Left lung (tissue), 10 donors: Measurements from ENCODE around the gene UPF2. TPM values are rescaled to one million over a fixed set of nuclear protein-coding genes. Genes with fewer than 3 reads are reported as not detected.
A peak's percentile ranks its signal among the peaks of the same experiment; 100 is the strongest.

Source experiments
- ATAC-seq: fragments of 200-7000 bp; cut with Tn5 transposase; one replicate; pipeline ENCODE4 v1.9.1; 2020; ENCODE audit warnings: moderate library complexity
- DNase-seq, 4 donors: peaks; one replicate each; pipeline ENCODE4 v3.0.0-alpha.2; 2013 to 2020
- H3K27ac ChIP-seq, 2 donors: fragments of 200-600 bp; sonication (generic) in 1 of 2; one replicate each; pipeline versions ENCODE4 v1.5.0 to v1.8.0; 2020 to 2021
- H3K27me3 ChIP-seq, 2 donors: fragments of 200-600 bp; sonication (generic) in 1 of 2; one replicate each; pipeline versions ENCODE4 v1.5.0 to v1.8.0; 2020 to 2021
- H3K36me3 ChIP-seq, 2 donors: fragments of 200-600 bp; sonication (generic) in 1 of 2; one replicate each; pipeline versions ENCODE4 v1.5.0 to v1.8.0; 2020 to 2021
- H3K4me1 ChIP-seq, 2 donors: fragments of 200-600 bp; one replicate each; pipeline ENCODE4 v1.8.0; 2021
- H3K4me3 ChIP-seq, 2 donors: fragments of 200-600 bp; sonication (generic) in 1 of 2; one replicate each; pipeline versions ENCODE4 v1.5.0 to v1.8.0; 2020 to 2021; ENCODE audit warnings: mild to moderate bottlenecking in 1 of 2
- H3K9me3 ChIP-seq, 2 donors: fragments of 200-600 bp; sonication (generic) in 1 of 2; one replicate each; pipeline versions ENCODE4 v1.5.0 to v1.8.0; 2020 to 2021
- intact Hi-C, 2 donors: fragments of 100-400 bp; cut with DNase I; formaldehyde crosslinking; loops; one replicate each; pipeline versions ENCODE4 v1.11.2 to v1.14.2; 2022
- polyA plus RNA-seq, 6 donors: library from polyadenylated mRNA; unstranded; fragments of 120-200 nt; gene quantifications; one replicate each; pipeline ENCODE4 v1.2.1, GENCODE V29; 2013; ENCODE audit not compliant: insufficient read length in 6 of 6
- total RNA-seq, 2 donors: library from RNA; stranded (reverse); fragmentation: NEBNext Ultra II Directional; extraction: Animal tissue kit (Norgen Biotek cat#: 25700); gene quantifications; one replicate each; pipeline ENCODE4 v1.2.1, GENCODE V29; 2021
- TF ChIP-seq, protein P1 (sequence below), 2 donors: fragments of 200-600 bp; sonication (generic) in 1 of 2; IDR thresholded peaks; one replicate each; pipeline versions ENCODE4 v1.5.0 to v1.8.0; 2021; ENCODE audit warnings: antibody characterized with exemption in 2 of 2
- donor health status: DM: no; HTN: yes; CAD: no.
- donor health status: DM: no; HTN: no; CAD: no.

The UPF2 gene
- total and polyA plus RNA-seq, 8 donors: 14.5 to 44.3 (median 33.2) TPM

DNA sequence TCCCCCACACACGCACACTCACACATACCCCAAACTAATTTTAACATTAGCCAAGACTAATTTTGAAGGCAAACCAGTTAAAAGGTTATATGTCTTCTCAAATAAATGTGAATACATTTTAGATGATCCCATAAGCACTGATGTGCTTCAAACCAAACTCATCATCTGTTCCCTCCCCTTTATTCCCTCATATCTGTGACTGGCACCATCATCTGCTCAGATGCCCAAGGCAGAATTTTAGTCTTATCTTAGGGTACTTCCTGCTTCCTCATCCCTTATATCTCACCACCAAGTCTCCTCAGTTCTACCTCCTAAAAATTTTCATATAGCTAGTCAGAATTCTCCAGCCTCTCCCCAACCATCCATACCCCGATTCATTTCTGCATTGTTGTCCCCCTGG lies 80.4 kb downstream of the UPF2 start:
- intact Hi-C loops: no loop called here
- peaks cover 0 to 5% of the 10 kb centered on the region in 2 donors for H3K9me3 ChIP-seq
- DNase-seq (no peak), ATAC-seq (no peak)
- H3K27ac ChIP-seq: no peak overlapping the region
- H3K4me1 ChIP-seq: no peaks in the 10 kb centered on the region
- H3K36me3 ChIP-seq: peaks cover 0 to 96% of the 10 kb centered on the region in 2 donors
- no peaks in the 10 kb centered on the region for H3K27me3 ChIP-seq
- TF ChIP-seq, protein P1, sequence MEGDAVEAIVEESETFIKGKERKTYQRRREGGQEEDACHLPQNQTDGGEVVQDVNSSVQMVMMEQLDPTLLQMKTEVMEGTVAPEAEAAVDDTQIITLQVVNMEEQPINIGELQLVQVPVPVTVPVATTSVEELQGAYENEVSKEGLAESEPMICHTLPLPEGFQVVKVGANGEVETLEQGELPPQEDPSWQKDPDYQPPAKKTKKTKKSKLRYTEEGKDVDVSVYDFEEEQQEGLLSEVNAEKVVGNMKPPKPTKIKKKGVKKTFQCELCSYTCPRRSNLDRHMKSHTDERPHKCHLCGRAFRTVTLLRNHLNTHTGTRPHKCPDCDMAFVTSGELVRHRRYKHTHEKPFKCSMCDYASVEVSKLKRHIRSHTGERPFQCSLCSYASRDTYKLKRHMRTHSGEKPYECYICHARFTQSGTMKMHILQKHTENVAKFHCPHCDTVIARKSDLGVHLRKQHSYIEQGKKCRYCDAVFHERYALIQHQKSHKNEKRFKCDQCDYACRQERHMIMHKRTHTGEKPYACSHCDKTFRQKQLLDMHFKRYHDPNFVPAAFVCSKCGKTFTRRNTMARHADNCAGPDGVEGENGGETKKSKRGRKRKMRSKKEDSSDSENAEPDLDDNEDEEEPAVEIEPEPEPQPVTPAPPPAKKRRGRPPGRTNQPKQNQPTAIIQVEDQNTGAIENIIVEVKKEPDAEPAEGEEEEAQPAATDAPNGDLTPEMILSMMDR (IDR thresholded peaks at IDR 0.05): no peak
- no peak overlapping the region for H3K4me3 ChIP-seq

DNA sequence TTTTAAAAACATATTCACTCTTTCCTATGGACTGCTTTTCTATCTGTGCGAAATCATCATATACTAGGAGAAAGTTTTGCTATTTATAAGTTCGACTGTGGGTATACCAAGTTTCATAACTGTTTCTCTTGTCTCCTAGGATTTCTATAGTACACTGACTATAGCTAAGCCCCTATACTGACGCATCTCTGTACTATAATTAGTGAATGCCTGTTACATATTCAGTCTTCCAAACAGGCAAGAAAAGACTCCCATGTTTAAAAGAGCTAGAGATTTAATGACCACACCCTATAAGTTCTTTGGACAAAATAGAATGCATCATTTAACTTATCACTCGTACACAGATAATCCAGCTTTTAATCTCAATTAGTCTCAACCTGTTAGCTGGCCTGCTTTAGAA lies 80.8 kb downstream of the UPF2 start:
- DNase-seq (no peak), ATAC-seq (no peak)
- Histone ChIP-seq H3K4me1 (no peaks in the 10 kb centered on the region), H3K4me3 (no peak overlapping the region), H3K27ac (no peak overlapping the region), H3K9me3 (peaks cover 0 to 3% of the 10 kb centered on the region in 2 donors), H3K36me3 (peaks cover 0 to 96% of the 10 kb centered on the region in 2 donors), H3K27me3 (no peaks in the 10 kb centered on the region)
- intact Hi-C loops: no loop called here
- TF ChIP-seq, protein P1 (IDR thresholded peaks at IDR 0.05): no peak

DNA sequence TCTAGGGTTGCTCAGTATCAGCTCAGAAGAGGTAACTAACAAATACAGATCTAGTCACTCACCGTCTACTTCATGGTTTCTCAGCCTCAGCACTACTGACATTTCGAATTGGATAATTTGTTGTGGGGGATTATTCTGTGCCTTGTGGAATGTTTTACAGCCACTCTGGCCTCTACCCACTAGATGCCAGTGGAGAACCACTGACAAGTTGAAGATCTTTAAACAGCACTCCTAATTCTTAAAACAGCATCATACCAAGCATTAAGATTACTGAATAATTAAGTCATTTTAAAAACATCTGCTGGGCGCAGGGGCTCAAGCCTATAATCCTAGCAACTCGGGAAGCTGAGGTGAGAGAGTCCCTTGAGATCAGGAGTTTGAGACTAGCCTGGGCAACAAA lies 82.6 kb downstream of the UPF2 start:
- Histone ChIP-seq H3K9me3 (no peaks in the 10 kb centered on the region), H3K4me1 (no peaks in the 10 kb centered on the region), H3K4me3 (no peak overlapping the region), H3K36me3 (peaks cover 0 to 96% of the 10 kb centered on the region in 2 donors), H3K27ac (no peak overlapping the region), H3K27me3 (no peaks in the 10 kb centered on the region)
- no peak for ATAC-seq
- intact Hi-C loops: no loop called here
- DNase-seq: no peak
- TF ChIP-seq, protein P1 (IDR thresholded peaks at IDR 0.05): no peak

DNA sequence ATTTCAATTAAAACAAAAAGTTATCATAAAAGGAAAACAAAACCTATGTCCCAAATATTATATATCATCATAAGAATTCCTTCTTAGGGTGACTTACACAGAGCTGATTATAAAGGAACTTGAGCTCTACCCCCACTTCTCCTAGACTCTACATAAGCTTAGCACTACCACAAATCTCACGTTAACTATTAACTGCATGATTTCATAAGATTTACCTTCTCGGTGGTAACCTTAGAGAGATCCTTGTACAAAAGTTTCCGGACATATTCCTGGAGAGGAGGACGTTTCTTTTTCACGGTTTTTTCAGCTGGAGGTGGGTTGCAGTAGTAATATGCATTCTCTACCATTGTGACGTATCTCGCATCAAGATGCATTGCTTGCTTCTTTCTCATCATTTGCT lies 83.7 kb downstream of the UPF2 start:
- H3K27me3 ChIP-seq: no peaks in the 10 kb centered on the region
- no peaks in the 10 kb centered on the region for H3K9me3 ChIP-seq
- H3K27ac ChIP-seq: no peak overlapping the region
- peak in 1 of 4 donors; percentile 22 for DNase-seq
- peak; percentile 90 for ATAC-seq
- H3K4me1 ChIP-seq: no peaks in the 10 kb centered on the region
- TF ChIP-seq, protein P1 (IDR thresholded peaks at IDR 0.05): no peak
- H3K36me3 ChIP-seq: peaks cover 0 to 96% of the 10 kb centered on the region in 2 donors
- intact Hi-C loops: no loop called here
- H3K4me3 ChIP-seq: no peak overlapping the region

DNA sequence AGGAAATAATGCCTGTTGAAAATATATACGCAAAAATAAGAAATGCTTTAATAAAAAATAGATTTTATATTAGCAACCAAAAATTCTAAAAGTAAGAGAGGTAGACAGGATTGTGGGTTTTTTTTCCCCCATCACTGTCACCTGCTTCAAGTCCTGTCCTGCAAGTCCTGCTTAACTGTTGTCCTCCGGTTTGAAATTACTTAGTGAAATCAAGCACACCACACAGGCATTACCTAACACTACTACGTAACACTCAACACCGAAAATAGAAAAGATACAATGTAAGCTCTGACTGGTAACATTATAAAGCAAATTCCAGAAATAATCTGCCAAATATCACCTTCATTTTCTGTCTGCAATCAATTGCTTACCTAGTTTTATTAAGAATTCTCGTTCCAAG lies 90.9 kb downstream of the UPF2 start:
- Histone ChIP-seq H3K27ac (no peak overlapping the region), H3K4me1 (peaks cover 0 to 9% of the 10 kb centered on the region in 2 donors), H3K4me3 (no peak overlapping the region), H3K9me3 (no peaks in the 10 kb centered on the region), H3K36me3 (peaks cover 0 to 74% of the 10 kb centered on the region in 2 donors), H3K27me3 (no peaks in the 10 kb centered on the region)
- ATAC-seq (peak; percentile 64), DNase-seq (no peak)
- TF ChIP-seq, protein P1 (IDR thresholded peaks at IDR 0.05): no peak
- intact Hi-C loops: no loop called here
